ENCODE measurements around the gene RAB40C.

Gene RAB40C

DNA sequence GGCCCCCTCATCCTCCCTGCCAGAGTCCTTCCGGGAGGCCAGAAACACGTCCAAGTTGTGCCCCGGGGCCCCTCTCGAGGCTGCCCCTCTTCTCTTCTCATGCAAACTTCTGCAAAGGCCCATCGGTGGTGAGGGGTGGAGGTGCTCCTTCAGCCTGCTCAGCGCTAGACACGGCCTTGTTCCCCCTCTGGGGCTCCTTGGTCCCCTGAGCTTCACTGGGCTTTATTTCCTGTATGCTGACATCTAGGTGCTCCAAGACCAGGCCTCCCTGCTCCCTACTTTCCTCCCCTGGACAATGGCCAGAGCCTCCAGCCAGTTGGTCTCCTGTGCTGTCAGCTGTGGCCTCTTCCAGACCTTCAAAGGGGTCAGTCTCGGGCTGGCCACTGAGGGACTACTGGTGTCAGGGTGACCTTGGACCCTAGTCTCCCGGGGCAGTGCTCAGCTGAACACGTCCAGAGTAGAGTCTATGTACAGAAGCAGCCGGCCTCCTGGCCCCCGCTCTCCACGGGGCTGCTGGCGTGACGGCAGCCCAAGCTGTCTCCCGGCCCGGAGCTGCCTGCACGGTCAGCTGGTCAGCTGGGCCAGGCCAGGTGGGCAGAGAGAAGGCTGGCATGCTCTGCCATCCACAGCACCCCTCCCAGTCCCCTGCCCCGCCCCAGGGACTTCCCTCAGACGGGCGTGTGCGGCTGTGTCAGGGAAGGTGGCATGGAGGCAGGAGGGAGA, 31.4 kb upstream of the RAB40C start:
- in situ Hi-C loops (cut with MboI; ENCODE audit: low sequenced_read_pairs), result no loop called here

DNA sequence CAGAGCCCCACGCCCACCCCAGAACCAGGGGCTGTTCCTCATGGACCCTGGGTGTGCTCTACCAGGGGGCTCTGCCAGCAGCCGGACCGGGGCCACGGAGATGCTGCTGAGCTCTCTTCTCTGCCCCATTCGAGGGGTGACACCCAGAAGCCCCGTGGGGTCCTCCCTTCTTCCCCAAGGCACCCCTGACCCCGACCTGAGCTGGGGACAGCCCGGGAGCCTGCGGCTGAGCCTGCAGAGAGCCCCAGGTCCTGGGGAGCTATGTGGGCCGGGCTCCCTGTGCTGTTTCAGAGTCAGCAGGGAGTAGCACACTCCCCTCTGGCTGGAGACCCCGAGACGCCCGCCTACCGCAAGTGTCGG, 30.9 kb upstream of the RAB40C start:
- in situ Hi-C loops (cut with MboI; ENCODE audit: low sequenced_read_pairs), result no loop called here

DNA sequence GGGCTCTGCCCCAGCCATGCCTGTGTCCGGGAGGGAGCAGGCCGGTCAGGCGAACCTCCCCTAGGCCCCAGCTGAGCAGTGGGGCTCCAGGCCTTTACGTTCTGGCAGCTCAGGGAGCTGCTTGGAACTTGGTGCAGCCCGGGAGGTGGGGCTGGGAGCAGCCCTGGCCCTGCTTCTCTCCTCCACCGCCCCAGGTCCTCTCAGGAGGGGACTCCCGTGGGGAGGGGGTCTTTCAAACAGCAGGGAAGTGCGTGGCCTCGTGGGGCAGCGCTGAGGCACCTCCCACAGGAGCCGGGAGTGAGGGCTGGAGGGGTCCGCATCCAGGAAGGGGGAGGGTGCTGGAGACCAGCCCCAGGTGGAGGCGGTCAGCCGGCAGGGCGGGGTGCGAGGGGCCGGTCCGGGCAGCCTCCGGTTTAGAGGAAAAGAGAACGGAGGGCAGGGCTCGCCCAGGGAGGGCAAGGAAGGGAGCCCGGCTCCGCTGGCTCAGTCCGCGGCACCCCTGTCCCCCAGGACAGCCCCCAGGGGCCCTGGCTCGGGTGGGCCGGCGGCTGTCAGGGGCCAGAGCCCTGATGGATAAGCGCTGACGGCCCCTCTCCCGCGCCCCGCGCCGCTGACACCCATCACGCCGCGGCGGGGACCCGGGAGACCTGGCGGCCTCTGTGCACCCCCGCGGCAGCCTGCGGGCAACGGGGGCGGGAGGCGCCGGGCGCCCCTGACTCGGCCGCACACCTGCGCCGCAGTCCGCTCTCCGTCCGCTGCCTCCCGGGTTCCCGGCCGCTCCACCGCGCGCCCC, 30.3 kb upstream of the RAB40C start:
- in situ Hi-C loops (cut with MboI; ENCODE audit: low sequenced_read_pairs), result no loop called here

DNA sequence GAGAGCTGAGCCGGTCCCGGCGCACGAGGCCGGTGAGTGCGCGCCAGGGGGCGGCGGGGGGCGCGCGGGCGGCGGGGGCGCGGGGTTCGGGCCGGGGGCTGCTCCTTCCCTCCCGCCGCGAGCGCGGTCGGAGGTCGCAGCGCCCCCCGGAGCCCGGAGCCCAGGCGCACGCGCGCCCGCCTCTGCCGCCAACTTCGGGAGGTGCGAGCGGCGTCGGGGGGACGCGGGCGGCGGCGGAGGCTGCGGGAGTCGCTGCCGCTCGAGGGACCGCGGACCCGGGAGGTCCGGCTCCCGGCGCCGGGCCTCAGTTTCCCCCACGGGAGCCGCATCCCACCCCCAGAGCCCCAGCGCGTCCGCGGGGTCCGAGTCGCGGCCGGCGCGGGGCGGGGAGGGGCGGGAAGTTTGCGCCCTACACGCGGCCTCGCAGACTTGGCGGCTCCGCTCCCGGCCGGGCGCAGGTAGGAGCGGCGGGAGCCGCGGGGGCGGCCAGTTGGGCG, 29.6 kb upstream of the RAB40C start, which contains the start of gene PRR35:
PRR35 (plus strand) TSS at position 191 of the 497 bp plus-strand sequence. CDS start 2,901 bp downstream, outside the sequence.
- in situ Hi-C loops (cut with MboI; ENCODE audit: low sequenced_read_pairs), result no loop called here

DNA sequence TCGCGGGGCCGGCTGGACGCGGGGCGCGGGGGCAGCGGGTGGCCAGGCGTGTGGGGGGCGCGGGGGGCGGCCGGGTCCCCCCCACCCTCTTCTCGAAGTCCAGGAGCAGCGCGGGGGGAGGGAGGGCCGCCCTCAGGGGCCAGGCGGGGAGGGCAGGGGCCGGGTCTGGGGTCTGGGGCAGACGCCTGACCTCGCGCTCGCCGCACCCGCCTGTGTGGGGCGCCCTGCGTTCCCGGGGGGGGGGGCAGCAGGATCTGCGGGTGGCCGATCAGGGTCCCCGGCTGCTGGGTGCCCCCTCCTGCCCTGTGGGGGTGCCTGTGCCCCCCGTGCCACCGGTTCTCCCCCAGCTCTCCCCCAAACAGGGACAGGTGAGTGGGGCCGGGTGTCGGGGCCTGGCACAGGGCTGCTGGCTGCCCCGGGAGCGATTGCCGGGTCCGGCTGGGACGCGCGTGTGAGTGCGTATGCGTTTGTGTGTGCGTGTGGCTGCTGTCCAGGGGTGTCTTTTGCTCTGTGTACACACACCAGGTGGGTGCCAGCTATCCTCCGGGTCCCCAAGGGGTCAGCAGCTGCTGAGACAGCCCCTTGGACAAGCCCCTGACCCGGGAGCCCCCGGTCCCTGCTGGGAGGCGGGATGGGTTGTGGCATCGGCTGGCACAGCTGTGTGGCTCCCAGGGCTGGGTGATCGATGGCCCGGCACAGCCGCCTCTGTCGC, 29.0 kb upstream of the RAB40C start:
- in situ Hi-C loops (cut with MboI; ENCODE audit: low sequenced_read_pairs), result no loop called here

DNA sequence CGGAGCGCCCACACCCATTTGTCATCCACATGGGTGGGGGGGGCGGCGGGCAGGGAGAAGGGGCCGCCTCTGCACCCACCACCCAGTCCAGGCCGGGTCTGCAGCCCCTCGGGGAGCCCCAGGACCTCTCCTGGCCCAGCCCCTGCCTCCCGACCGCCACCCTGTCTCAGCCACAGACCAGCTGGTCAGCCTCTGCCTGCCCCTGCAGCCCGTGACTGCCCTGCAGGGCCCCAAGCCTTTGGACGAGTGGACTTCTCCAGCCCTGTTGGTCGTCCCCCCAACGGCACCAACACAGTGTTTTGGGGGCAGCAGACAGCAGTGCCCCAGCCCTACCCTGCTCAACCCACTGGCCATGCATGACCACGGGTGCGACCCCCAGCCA, 28.5 kb upstream of the RAB40C start:
- in situ Hi-C loops (cut with MboI; ENCODE audit: low sequenced_read_pairs), result no loop called here

DNA sequence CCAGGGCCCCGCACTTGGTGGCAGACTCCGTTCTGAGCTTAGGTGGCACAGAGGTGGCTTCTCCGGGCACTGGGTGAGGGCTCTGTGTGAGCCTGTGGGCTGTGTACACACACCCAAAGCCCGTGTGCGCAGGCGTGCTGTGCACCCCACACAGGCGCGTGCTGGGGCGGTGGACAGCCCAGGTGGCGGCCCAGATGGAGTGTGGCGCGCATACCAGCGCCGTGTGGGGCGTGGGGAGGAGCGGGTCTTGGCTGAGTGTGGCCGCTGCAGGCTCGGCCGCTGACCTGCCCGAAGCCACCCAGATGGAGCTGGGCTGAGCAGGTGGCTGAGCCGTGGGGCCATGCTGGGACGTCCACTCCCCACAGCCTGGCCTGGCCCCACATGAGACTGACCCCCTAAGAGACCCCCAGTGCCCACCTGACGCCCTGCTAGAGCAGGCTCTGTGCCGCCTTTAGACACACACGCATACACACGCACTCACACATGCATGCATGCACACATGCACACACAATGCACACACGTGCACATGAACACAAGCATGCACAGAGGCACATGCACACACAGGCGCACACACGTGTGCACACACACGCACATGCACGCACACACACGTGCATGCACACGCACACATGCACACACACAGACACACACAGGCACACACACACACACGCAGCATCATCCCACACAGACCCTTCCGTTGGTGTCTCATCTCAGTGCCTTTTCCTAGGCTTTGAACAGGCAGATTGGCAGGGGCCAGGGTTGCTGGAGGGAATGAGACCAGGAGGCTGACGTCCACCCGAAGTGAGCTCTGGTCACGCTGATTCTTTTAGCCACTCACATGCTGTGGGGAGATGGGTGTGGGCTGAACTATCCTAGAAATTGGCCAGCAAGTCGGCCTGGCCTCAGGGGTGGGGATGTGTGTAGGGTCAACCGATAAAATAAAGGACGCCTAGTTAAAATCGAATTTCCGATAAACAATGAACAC, 27.6 kb upstream of the RAB40C start:
- in situ Hi-C loops (cut with MboI; ENCODE audit: low sequenced_read_pairs), result no loop called here

DNA sequence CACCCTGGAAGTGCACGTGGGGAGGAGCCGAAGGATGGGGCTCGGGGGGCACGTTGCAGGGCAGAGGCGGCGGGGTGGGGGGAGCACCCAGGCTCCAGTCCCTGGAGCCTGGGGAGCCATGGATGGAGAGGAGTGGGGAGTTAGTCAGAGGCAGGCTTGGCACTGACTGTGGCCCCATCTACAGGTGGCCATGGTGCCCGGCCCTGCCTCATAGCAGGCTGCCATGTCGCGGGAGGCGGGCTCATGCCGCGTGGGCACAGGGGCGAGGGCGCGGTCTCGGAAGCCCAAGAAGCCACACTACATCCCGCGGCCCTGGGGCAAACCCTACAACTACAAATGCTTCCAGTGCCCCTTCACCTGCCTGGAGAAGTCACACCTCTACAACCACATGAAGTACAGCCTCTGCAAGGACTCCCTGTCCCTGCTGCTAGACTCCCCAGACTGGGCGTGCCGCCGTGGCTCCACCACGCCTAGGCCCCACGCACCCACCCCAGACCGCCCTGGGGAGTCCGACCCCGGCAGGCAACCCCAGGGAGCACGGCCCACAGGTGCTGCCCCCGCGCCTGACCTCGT, 26.7 kb upstream of the RAB40C start:
- in situ Hi-C loops (cut with MboI; ENCODE audit: low sequenced_read_pairs), result no loop called here

DNA sequence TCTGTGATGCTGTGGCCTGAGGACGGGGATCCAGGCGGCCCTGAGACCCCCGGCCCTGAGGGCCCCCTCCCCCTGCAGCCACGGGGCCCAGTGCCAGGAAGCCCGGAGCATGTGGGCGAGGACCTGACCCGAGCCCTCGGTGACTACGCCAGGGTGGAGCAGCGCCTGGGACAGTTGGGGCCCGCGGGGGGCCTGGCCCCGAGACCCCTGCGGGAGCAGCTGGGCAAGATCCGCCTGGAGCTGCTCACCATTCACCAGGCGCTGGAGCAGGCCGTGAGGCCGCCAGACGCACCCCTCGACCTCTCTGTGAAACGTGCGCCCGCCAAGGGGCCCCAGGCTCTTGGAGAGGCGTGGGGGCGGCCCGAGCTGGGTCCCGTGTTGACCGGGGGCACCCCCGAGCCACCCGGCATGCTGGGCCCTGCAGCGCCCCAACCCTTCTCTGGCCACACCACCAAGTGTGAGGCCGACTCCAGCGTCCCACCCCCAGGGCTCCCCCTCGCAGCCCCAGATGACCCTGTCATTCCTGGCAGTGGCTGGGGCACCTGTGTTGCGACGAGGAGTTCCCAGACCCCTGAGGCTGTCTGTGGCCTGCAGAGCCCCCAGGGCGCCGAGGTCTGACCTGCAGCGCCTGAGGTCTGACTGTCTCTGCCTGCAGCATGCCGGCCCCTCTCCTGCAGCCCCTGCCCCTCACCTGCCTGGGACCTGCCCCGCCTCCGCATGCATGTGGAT, 25.0 kb upstream of the RAB40C start:
- in situ Hi-C loops (cut with MboI; ENCODE audit: low sequenced_read_pairs), result no loop called here

DNA sequence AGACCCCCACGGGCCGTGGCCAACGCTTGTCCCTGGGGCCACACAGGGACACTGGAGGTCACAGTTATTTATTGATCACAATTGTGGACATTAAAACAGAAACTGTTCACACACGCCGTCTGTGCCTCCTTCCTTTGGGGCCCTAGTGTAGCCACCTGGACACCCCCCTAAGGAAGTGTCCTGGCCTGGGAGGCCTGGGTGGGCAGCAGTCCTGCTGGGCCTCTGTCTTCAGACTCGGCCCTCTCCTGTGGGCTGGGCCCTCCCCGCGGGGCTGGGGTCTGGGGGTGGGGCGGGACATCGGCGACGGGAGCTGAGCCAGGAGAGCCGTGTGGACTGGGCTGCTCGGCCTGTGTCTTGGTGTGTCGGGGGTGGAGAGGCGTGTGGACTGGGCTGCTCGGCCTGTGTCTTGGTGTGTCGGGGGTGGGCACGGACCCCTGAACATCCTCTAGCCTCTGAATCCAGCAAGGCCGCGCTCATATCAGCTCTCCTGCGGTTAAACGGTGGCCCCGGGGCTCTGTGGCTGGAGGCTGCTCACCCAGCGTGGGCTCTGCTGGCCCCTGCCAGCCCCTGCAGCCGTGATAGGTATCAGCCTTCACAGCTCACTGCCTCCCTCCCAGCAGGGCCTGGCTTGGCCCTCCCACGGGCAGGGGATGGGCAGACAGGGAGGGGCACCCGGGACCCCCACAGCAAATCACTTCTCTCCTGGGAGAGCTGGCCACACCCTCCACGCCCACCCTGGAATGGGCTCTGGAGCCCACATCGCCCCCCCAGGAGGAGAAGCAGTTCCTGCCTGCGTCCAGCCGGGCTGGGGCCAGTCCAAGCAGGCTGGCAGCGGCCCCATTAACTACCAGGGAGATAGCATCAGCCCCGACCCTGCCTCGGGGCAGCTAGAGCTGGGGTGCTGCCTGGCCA, 24.2 kb upstream of the RAB40C start:
- in situ Hi-C loops (cut with MboI; ENCODE audit: low sequenced_read_pairs), result no loop called here

DNA sequence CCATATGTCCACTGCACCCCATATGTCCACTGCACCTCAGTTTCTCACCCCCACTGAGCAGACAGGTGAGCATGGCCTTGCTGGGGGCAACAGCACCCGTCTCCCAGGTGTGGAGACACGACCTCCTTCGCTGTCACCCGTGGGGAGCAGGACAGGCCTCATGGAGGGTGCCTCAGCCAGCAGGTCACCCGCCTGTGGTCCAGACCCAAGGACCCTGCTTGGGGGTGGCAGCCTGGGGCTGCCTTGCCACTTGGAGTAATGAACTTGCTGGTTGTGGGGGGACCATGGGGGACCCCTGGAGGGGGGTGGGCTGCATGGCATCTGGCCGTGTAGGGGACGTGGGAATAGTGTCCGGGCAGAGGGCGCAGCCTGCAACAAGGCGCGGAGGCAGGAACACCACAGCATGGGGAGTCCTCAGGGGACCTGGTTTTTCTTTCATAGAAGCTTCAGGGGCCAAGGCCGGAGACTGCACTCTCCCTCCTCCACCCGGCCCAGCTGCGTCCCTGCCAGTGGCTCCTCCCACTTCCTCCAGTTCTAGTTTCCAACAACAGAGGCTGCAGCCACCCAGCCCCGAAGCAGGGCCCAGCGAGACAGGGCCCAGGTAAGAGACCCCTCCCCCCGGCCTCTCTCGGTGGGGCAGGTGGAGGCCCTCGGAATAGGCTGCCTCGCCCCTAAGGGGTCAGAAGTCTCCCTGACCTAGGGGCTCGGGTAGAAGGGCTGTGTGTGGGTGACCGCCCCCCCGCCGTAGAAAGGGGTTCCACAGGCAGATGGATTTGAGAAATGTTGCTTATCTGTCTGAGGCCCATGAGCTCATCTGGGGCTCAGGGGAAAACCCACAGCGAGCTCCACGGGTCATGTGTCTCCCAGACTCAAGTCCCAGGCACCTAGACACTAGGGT, 23.1 kb upstream of the RAB40C start, which contains the start of gene NHLRC4:
NHLRC4 (plus strand) TSS at position 531 of the 898 bp plus-strand sequence. CDS start 1,043 bp downstream, outside the sequence.
- in situ Hi-C loops (cut with MboI; ENCODE audit: low sequenced_read_pairs), result no loop called here

DNA sequence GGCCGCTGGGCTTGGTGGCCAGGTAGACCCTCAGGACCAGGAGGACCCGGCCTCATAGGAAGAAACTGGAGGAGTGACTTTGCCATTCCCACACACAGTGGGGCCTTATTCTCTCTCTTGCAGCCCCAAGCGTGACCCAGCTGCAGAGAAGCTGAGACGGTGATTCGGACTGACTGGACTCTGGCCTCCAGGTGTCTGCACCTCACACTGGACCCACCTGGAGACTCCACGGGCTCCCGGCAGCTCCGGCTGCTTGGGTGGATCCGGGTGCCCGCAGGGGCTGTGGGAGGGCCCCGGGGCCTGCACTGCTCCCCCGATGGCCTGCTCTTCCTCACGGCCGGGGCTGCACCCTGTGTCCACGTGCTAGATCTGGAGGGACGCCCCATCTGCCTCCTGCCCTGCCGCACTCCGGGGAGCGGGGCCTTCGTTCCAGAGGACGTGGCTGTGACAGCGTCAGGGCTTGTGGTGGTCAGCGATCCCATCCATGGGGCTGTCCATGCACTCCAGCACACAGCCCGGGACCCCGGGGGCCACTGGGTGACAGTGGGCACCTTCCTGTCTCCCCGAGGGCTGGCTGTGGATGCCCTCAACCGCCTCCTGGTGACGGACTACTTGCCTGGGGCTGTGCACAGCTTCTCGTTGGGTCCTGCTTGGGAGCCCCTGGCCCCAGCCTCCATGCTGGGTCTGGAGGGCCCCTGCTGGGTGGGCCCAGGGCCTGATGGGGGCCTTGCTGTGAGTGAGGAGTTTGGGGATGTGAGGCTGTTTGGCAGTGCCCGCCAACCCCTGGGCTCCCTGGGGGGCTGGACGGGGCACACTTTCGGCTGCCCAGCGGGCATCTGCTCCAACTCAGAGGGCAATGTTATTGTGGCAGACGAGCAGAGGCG, 22.3 kb upstream of the RAB40C start:
- in situ Hi-C loops (cut with MboI; ENCODE audit: low sequenced_read_pairs), result no loop called here

DNA sequence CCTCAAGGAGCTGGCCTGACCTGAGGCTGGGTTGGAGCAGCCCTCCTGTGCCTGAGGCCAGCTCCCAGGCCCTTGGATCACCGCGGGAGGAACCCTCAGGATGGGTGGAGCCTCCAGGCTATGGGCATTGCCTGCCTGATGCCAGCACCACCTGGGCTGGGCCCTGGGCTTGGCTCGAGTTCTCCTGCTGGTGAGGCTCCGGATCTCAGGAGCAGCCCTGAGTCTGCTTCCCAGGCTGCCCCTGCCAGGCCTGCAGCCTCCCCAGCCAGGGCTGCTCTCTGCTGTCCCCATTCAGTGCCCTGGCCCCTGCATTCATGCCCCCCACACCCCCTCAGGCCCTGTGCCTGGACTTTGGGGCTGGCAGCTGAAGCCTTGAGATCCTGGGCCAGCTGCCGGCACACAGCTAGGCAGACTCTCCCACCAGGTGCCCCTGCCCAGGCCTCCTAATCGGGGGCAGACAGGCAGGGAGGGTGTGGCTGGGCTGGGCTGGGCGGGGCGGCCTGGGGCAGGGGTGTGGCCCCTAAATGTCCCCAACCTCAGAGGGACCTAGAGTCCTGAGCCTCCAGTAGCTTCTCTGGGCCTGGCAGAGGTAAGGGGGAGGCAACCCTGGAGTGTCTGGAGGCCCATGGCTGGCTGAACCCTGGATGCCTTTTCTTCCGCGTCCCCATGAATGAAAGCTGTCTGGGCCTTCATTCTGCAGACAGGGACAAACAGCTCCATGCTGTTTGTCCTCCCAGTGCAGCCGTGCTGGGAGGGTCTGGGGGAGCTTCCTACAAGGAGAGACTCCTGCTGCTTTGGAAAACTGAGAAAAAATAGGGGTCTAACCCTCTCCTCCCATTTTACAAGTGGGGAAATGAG, 21.2 kb upstream of the RAB40C start:
- in situ Hi-C loops (cut with MboI; ENCODE audit: low sequenced_read_pairs), result no loop called here

DNA sequence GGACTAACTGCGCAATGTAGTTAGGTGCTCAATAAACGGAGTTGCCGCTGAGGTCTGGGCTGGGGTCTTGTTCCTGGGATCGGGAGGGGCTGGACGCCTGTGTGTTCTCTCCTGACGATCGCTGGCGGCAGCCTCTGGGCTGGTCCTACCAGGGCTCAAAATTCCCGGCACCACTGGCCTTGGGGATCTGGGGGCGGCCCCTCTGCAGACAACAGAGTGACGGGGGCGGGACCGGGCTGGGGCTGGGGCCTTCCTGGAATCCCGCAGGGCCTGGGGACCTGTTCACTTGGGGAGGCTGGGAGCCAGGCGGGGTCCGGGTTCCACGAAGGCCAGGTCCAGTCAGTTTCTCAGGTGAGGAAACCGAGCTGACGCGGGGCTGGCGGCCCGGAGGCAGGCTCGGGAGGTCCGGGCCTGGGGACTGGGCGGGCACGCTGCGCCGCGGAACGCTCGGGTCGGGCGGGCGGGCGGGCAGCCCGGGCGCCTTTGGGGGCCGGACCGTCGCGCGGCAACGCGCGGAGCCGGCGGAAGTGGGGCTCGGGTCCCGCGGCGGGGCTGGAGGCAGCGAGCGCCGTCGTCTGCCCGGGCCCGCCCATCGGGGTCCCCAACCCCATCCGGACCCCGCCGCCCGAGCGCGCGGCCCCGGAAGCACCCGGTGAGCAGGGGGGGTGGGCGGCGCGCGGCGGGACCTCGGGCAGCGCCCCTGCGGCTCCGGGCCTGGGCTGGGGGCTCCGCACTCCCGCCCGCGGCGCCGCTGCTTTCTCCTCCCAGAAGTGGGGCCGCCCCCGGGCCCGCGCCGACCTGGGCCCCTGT, 20.2 kb upstream of the RAB40C start, which contains the start of gene PIGQ:
PIGQ (plus strand) TSS at position 524 of the 810 bp plus-strand sequence. CDS start 4,107 bp downstream, outside the sequence.
- in situ Hi-C loops (cut with MboI; ENCODE audit: low sequenced_read_pairs), result no loop called here
